GM21447 (cell line): ENCODE measurements around the gene SALL3.
"Not testable (repeated sequence)": the region's sequence is repeated elsewhere in the genome, so short reads cannot be mapped to it uniquely, and the experiment has no call there.

Source experiments
- ATAC-seq: cut with Tn5 transposase; IDR thresholded peaks from one replicate; pipeline ENCODE4 v1.9.1; 2021; ENCODE audit not compliant: unreplicated experiment

Gene SALL3

GRCh38 chr18:78979730-78980278, at the start of gene SALL3:
SALL3 (plus strand) TSS chr18:78979818; CDS start chr18:78980275, 457 bp downstream.
- ATAC-seq, result no peak

- ATAC-seq, result no peak
These were observed 47.3 kb upstream of the SALL3 start for GRCh38 chr18:78932281-78932680.

- no peak for ATAC-seq
These were observed 45.6 kb upstream of the SALL3 start for GRCh38 chr18:78934003-78934402.

GRCh38 chr18:78934551-78935225, 44.9 kb upstream of the SALL3 start:
- ATAC-seq, result no peak

GRCh38 chr18:78935406-78935805, 44.2 kb upstream of the SALL3 start:
- no peak for ATAC-seq

GRCh38 chr18:78936251-78937005, 43.2 kb upstream of the SALL3 start:
- no peak for ATAC-seq

- no peak for ATAC-seq
These were observed 42.5 kb upstream of the SALL3 start for GRCh38 chr18:78937166-78937565.

- ATAC-seq, result no peak
These were observed 40.5 kb upstream of the SALL3 start for GRCh38 chr18:78939105-78939504.

GRCh38 chr18:78939734-78940494, 39.7 kb upstream of the SALL3 start:
- no peak for ATAC-seq

- ATAC-seq, result not testable (repeated sequence)
These were observed 37.4 kb upstream of the SALL3 start for GRCh38 chr18:78942236-78942635.

GRCh38 chr18:78945628-78946027, 34.0 kb upstream of the SALL3 start:
- no peak for ATAC-seq

- ATAC-seq, result no peak
These were observed 32.3 kb upstream of the SALL3 start for GRCh38 chr18:78947291-78947690.

- ATAC-seq, result no peak
These were observed 31.4 kb upstream of the SALL3 start for GRCh38 chr18:78948221-78948620.

GRCh38 chr18:78948707-78949106, 30.9 kb upstream of the SALL3 start:
- no peak for ATAC-seq

- no peak for ATAC-seq
These were observed 30.4 kb upstream of the SALL3 start for GRCh38 chr18:78949216-78949615.

GRCh38 chr18:78950386-78950785, 29.2 kb upstream of the SALL3 start:
- no peak for ATAC-seq

- ATAC-seq, result no peak
These were observed 26.1 kb upstream of the SALL3 start for GRCh38 chr18:78953566-78953965.

GRCh38 chr18:78955051-78955450, 24.6 kb upstream of the SALL3 start:
- no peak for ATAC-seq

- ATAC-seq, result no peak
These were observed 22.5 kb upstream of the SALL3 start for GRCh38 chr18:78957140-78957539.

GRCh38 chr18:78960709-78961108, 18.9 kb upstream of the SALL3 start:
- no peak for ATAC-seq

GRCh38 chr18:78962098-78962497, 17.5 kb upstream of the SALL3 start:
- no peak for ATAC-seq
